Activated T-cell treated with anti-CD3 and anti-CD28 coated beads, Interleukin-2, amount 50 U/mL, for 24 hours (primary cell): Measurements from ENCODE around the gene FAM107B.
"Not testable (repeated sequence)": the region's sequence is repeated elsewhere in the genome, so short reads cannot be mapped to it uniquely, and the experiment has no call there.

ENCODE experiments used
- DNase-seq: peaks from one replicate; pipeline ENCODE4 v3.0.0-alpha.2; 2020
- H3K27ac Mint-ChIP-seq: 2 replicates; pipeline ENCODE4 v1.8.0; 2020; ENCODE audit warnings: mild to moderate bottlenecking, mixed read lengths
- H3K27me3 Mint-ChIP-seq: 2 replicates; pipeline ENCODE4 v1.8.0; 2020; ENCODE audit warnings: mixed read lengths
- H3K36me3 Mint-ChIP-seq: 2 replicates; pipeline ENCODE4 v1.8.0; 2020; ENCODE audit warnings: low read depth, mixed read lengths
- H3K4me1 Mint-ChIP-seq: 2 replicates; pipeline ENCODE4 v1.8.0; 2020; ENCODE audit warnings: low read depth, mixed read lengths
- H3K4me3 Mint-ChIP-seq: 2 replicates; pipeline ENCODE4 v1.8.0; 2020; ENCODE audit warnings: mild to moderate bottlenecking, moderate library complexity, mixed read lengths
- H3K9me3 Mint-ChIP-seq: 2 replicates; pipeline ENCODE4 v1.8.0; 2020; ENCODE audit warnings: mixed read lengths

FAM107B gene

GRCh38 chr10:14698829-14699170 is 75.9 kb downstream of the FAM107B start:
- Mint-ChIP-seq H3K4me1 (no peaks in the 10 kb centered on the region), H3K36me3 (no peaks in the 10 kb centered on the region), H3K27me3 (no peaks in the 10 kb centered on the region), H3K27ac (no peak overlapping the region), H3K9me3 (no peaks in the 10 kb centered on the region), H3K4me3 (no peak overlapping the region)
- no peak for DNase-seq

GRCh38 chr10:14698111-14698828 is 76.4 kb downstream of the FAM107B start:
- Mint-ChIP-seq H3K27ac (no peak overlapping the region), H3K4me1 (no peaks in the 10 kb centered on the region), H3K27me3 (no peaks in the 10 kb centered on the region), H3K36me3 (no peaks in the 10 kb centered on the region), H3K4me3 (no peak overlapping the region), H3K9me3 (no peaks in the 10 kb centered on the region)
- no peak for DNase-seq

GRCh38 chr10:14697281-14697680 is 77.4 kb downstream of the FAM107B start:
- no peak for DNase-seq
- Mint-ChIP-seq H3K4me3 (no peak overlapping the region), H3K27me3 (no peaks in the 10 kb centered on the region), H3K27ac (no peak overlapping the region), H3K9me3 (no peaks in the 10 kb centered on the region), H3K36me3 (no peaks in the 10 kb centered on the region), H3K4me1 (peaks cover 6% of the 10 kb centered on the region)

GRCh38 chr10:14696821-14697220 is 77.9 kb downstream of the FAM107B start:
- Mint-ChIP-seq H3K27me3 (no peaks in the 10 kb centered on the region), H3K36me3 (no peaks in the 10 kb centered on the region), H3K4me1 (peaks cover 10% of the 10 kb centered on the region), H3K4me3 (no peak overlapping the region), H3K27ac (no peak overlapping the region), H3K9me3 (no peaks in the 10 kb centered on the region)
- no peak for DNase-seq

GRCh38 chr10:14695847-14696480 is 78.7 kb downstream of the FAM107B start:
- no peaks in the 10 kb centered on the region for H3K27me3 Mint-ChIP-seq
- H3K4me1 Mint-ChIP-seq, result peaks cover 10% of the 10 kb centered on the region
- no peak for DNase-seq
- no peak overlapping the region for H3K27ac Mint-ChIP-seq
- H3K9me3 Mint-ChIP-seq, result no peaks in the 10 kb centered on the region
- H3K36me3 Mint-ChIP-seq, result no peaks in the 10 kb centered on the region
- H3K4me3 Mint-ChIP-seq, result no peak overlapping the region

GRCh38 chr10:14693891-14694290 is 80.8 kb downstream of the FAM107B start:
- Mint-ChIP-seq H3K9me3 (no peaks in the 10 kb centered on the region), H3K36me3 (no peaks in the 10 kb centered on the region), H3K4me3 (no peak overlapping the region), H3K27me3 (no peaks in the 10 kb centered on the region), H3K27ac (no peak overlapping the region), H3K4me1 (peaks cover 10% of the 10 kb centered on the region)
- DNase-seq, result no peak

- Mint-ChIP-seq H3K4me3 (no peak overlapping the region), H3K9me3 (no peaks in the 10 kb centered on the region), H3K27ac (no peak overlapping the region), H3K36me3 (no peaks in the 10 kb centered on the region), H3K4me1 (peaks cover 17% of the 10 kb centered on the region), H3K27me3 (no peaks in the 10 kb centered on the region)
- no peak for DNase-seq
Observed at GRCh38 chr10:14692344-14693076, 82.2 kb downstream of the FAM107B start.

- no peak overlapping the region for H3K4me3 Mint-ChIP-seq
- H3K4me1 Mint-ChIP-seq, result peaks cover 19% of the 10 kb centered on the region
- H3K27ac Mint-ChIP-seq, result no peak overlapping the region
- no peaks in the 10 kb centered on the region for H3K27me3 Mint-ChIP-seq
- no peaks in the 10 kb centered on the region for H3K36me3 Mint-ChIP-seq
- DNase-seq, result no peak
- no peaks in the 10 kb centered on the region for H3K9me3 Mint-ChIP-seq
Observed at GRCh38 chr10:14691359-14691758, 83.3 kb downstream of the FAM107B start.

GRCh38 chr10:14688606-14689005 is 86.1 kb downstream of the FAM107B start:
- H3K4me3 Mint-ChIP-seq, result no peak overlapping the region
- peaks cover 19% of the 10 kb centered on the region for H3K4me1 Mint-ChIP-seq
- no peak overlapping the region for H3K27ac Mint-ChIP-seq
- no peaks in the 10 kb centered on the region for H3K36me3 Mint-ChIP-seq
- H3K9me3 Mint-ChIP-seq, result no peaks in the 10 kb centered on the region
- no peak for DNase-seq
- no peaks in the 10 kb centered on the region for H3K27me3 Mint-ChIP-seq

- not testable (repeated sequence) for H3K9me3 Mint-ChIP-seq, H3K4me3 Mint-ChIP-seq, DNase-seq, H3K36me3 Mint-ChIP-seq, H3K27ac Mint-ChIP-seq, H3K27me3 Mint-ChIP-seq
- peaks cover 21% of the 10 kb centered on the region for H3K4me1 Mint-ChIP-seq
Observed at GRCh38 chr10:14688189-14688588, 86.5 kb downstream of the FAM107B start.

- Mint-ChIP-seq H3K4me3 (no peak overlapping the region), H3K27me3 (no peaks in the 10 kb centered on the region), H3K4me1 (peaks cover 16% of the 10 kb centered on the region), H3K36me3 (no peaks in the 10 kb centered on the region), H3K9me3 (no peaks in the 10 kb centered on the region), H3K27ac (no peak overlapping the region)
- DNase-seq, result no peak
Observed at GRCh38 chr10:14687340-14687739, 87.4 kb downstream of the FAM107B start.

GRCh38 chr10:14686356-14686755 is 88.3 kb downstream of the FAM107B start:
- Mint-ChIP-seq H3K4me3 (no peak overlapping the region), H3K9me3 (no peaks in the 10 kb centered on the region), H3K36me3 (no peaks in the 10 kb centered on the region), H3K27ac (no peak overlapping the region), H3K4me1 (peaks cover 11% of the 10 kb centered on the region), H3K27me3 (no peaks in the 10 kb centered on the region)
- no peak for DNase-seq

GRCh38 chr10:14684354-14684753 is 90.3 kb downstream of the FAM107B start:
- Mint-ChIP-seq H3K4me1 (peaks cover 11% of the 10 kb centered on the region), H3K27me3 (no peaks in the 10 kb centered on the region), H3K4me3 (no peak overlapping the region), H3K27ac (no peak overlapping the region), H3K36me3 (no peaks in the 10 kb centered on the region), H3K9me3 (no peaks in the 10 kb centered on the region)
- no peak for DNase-seq

GRCh38 chr10:14683256-14683655 is 91.4 kb downstream of the FAM107B start:
- Mint-ChIP-seq H3K36me3 (no peaks in the 10 kb centered on the region), H3K9me3 (no peaks in the 10 kb centered on the region), H3K27ac (no peak overlapping the region), H3K4me3 (no peak overlapping the region), H3K4me1 (peaks cover 9% of the 10 kb centered on the region), H3K27me3 (no peaks in the 10 kb centered on the region)
- no peak for DNase-seq

- Mint-ChIP-seq H3K4me1 (peaks cover 9% of the 10 kb centered on the region), H3K36me3 (no peaks in the 10 kb centered on the region), H3K9me3 (no peaks in the 10 kb centered on the region), H3K4me3 (no peak overlapping the region), H3K27ac (no peak overlapping the region), H3K27me3 (no peaks in the 10 kb centered on the region)
- DNase-seq, result no peak
Observed at GRCh38 chr10:14681802-14682201, 92.9 kb downstream of the FAM107B start.
